ENCODE data around the gene PCSK5. TPM values are rescaled to one million over a fixed set of nuclear protein-coding genes. Genes with fewer than 3 reads are reported as not detected.

Gene PCSK5
- polyA plus RNA-seq, 1 experiment: 1.6 TPM

GRCh38 chr9:76245518-76245917 lies 355.0 kb downstream of the PCSK5 start:
- TF ChIP-seq CTCF (IDR thresholded peaks at IDR 0.05; ENCODE audit: low read depth, low read length): no peak
- H3K27me3 ChIP-seq (ENCODE audit: control insufficient read depth, insufficient read depth, low read length): no peaks in the 10 kb centered on the region
- POLR2A ChIA-PET: no interaction called here
- H3K27ac ChIP-seq (ENCODE audit: low read depth, low read length): no peak overlapping the region
- DNase-seq (ENCODE audit: low read depth, low spot score): no peak
- CTCF ChIA-PET: no interaction called here
- H3K4me3 ChIP-seq (ENCODE audit: low read depth, low read length): no peak overlapping the region
- H3K9me3 ChIP-seq (ENCODE audit: control insufficient read depth, insufficient read depth, low read length): no peaks in the 10 kb centered on the region

DNA sequence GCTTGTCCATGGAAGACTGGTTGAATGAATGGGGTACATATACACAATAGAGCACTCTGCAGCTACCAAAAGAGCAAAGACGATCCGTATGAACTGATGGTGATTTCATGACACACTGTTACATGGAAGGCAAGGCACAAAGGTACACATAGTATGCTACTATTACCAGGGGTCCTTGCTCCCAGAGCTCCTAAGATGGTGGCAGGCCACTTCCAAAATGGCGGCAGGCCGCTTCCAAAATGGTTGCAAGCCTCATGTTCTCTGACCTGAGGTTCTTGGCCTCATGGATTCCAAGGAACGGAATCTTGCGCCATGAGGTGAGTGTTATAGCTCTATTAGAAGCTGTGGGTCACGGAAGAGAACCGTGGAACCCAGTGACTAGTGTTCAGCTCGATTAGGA lies 356.2 kb downstream of the PCSK5 start:
- Histone ChIP-seq H3K9me3 (ENCODE audit: control insufficient read depth, insufficient read depth, low read length) (no peaks in the 10 kb centered on the region), H3K4me3 (ENCODE audit: low read depth, low read length) (no peak overlapping the region), H3K27me3 (ENCODE audit: control insufficient read depth, insufficient read depth, low read length) (no peaks in the 10 kb centered on the region), H3K27ac (ENCODE audit: low read depth, low read length) (no peak overlapping the region)
- DNase-seq (ENCODE audit: low read depth, low spot score): no peak
- CTCF ChIA-PET: interaction anchor here (0.6 kb wide), 1 partner anchor 361 kb away, joined by 3 read pairs; no protein-coding TSS in a partner anchor
- no peak for TF ChIP-seq CTCF (IDR thresholded peaks at IDR 0.05; ENCODE audit: low read depth, low read length)
- POLR2A ChIA-PET: no interaction called here

GRCh38 chr9:76247426-76247825 lies 357.0 kb downstream of the PCSK5 start:
- DNase-seq (ENCODE audit: low read depth, low spot score): no peak
- no peaks in the 10 kb centered on the region for H3K27me3 ChIP-seq (ENCODE audit: control insufficient read depth, insufficient read depth, low read length)
- CTCF ChIA-PET: no interaction called here
- no peak overlapping the region for H3K27ac ChIP-seq (ENCODE audit: low read depth, low read length)
- TF ChIP-seq CTCF (IDR thresholded peaks at IDR 0.05; ENCODE audit: low read depth, low read length): no peak
- POLR2A ChIA-PET: no interaction called here
- H3K4me3 ChIP-seq (ENCODE audit: low read depth, low read length): no peak overlapping the region
- H3K9me3 ChIP-seq (ENCODE audit: control insufficient read depth, insufficient read depth, low read length): no peaks in the 10 kb centered on the region

DNA sequence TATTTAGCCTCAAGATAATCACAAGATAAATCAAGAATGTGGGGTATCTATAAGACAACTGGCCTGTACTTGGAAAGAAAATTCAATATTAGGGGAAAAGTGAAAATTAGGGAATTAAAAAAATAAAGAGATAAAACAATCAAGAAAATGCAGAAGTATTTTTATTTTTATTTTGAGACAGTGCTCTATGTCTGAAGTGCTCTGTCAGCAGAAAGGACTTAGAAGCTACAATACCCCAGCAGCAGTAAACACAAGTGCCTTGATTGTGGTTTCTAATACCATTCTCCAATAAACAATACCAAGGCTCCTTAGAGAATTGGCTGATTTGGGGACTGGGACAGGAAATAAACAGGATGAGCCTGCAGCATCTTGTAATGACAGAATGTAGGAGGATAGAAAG lies 358.8 kb downstream of the PCSK5 start:
- H3K27me3 ChIP-seq (ENCODE audit: control insufficient read depth, insufficient read depth, low read length): no peaks in the 10 kb centered on the region
- no peak for TF ChIP-seq CTCF (IDR thresholded peaks at IDR 0.05; ENCODE audit: low read depth, low read length)
- H3K9me3 ChIP-seq (ENCODE audit: control insufficient read depth, insufficient read depth, low read length): no peaks in the 10 kb centered on the region
- no peak overlapping the region for H3K4me3 ChIP-seq (ENCODE audit: low read depth, low read length)
- ChIA-PET CTCF (no interaction called here), POLR2A (no interaction called here)
- no peak overlapping the region for H3K27ac ChIP-seq (ENCODE audit: low read depth, low read length)
- DNase-seq (ENCODE audit: low read depth, low spot score): no peak

DNA sequence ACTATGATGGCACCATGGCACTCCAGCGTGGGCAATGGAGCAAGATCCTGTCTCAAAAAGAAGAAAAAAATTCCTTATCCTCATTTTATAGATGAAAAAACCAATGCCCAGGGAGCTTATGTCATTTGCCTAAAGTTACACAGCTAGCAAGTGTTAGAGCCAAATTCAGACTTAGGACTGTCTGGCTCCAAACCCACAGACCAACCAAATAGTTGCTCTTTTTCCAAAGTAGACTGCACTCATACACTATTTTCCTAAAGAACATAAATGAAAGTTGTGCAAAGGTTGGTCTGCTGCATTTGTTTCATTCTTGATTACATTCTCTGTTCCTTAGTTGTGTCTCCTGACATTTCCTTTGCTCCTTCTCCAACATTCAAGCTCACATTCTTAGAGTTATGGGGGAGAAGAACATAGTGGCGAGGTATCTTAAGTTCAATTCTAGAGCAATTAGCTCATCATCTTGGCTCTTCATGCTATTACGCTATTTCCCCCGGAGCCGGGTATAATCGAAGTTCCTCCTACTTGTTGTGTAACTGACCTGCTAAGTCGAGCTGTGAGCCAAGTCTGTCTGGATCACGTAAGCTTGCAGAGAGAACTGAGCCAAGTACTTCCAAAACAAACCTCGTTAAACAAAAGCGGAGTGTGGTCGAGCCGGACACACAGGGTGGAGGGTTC lies 365.4 kb downstream of the PCSK5 start:
- ChIA-PET POLR2A (interaction anchor here (0.6 to 1.6 kb wide), 9 partner anchors 24 to 365 kb away, joined by 3 to 13 read pairs (median 5); partner anchors contain the start of gene PCSK5), CTCF (interaction anchor here (1.1 kb wide), 1 partner anchor 34 kb away, joined by 4 read pairs; no protein-coding TSS in a partner anchor)
- Histone ChIP-seq H3K4me3 (ENCODE audit: low read depth, low read length) (peak overlapping the region; percentile 31), H3K9me3 (ENCODE audit: control insufficient read depth, insufficient read depth, low read length) (no peaks in the 10 kb centered on the region), H3K27me3 (ENCODE audit: control insufficient read depth, insufficient read depth, low read length) (peaks cover 2% of the 10 kb centered on the region), H3K27ac (ENCODE audit: low read depth, low read length) (peak overlapping the region; percentile 42)
- peak; percentile 91 for DNase-seq (ENCODE audit: low read depth, low spot score)
- TF ChIP-seq CTCF (IDR thresholded peaks at IDR 0.05; ENCODE audit: low read depth, low read length): no peak
